GM19463 (cell line): ENCODE results near the gene HSF4.
A peak's percentile ranks its signal among the peaks of the same experiment; 100 is the strongest.

Source experiments
- ATAC-seq: cut with Tn5 transposase; IDR thresholded peaks from one replicate; pipeline ENCODE4 v1.9.1; 2021; ENCODE audit warnings: mild to moderate bottlenecking, moderate library complexity; ENCODE audit not compliant: unreplicated experiment

Gene HSF4

GRCh38 chr16:67183627-67184452, 19.3 kb downstream of the HSF4 start, which contains the start of gene MATCAP1:
MATCAP1 (minus strand) TSS chr16:67183963; CDS start chr16:67180610, 3,353 bp downstream.
- peak; percentile 94 for ATAC-seq

- peak; percentile 6 for ATAC-seq
These were observed 20.0 kb downstream of the HSF4 start for GRCh38 chr16:67184453-67184994.

GRCh38 chr16:67184995-67185650, 20.6 kb downstream of the HSF4 start:
- no peak for ATAC-seq

- ATAC-seq = no peak
These were observed 21.1 kb downstream of the HSF4 start for GRCh38 chr16:67185651-67186134.

GRCh38 chr16:67186550-67186950, 22.0 kb downstream of the HSF4 start:
- no peak for ATAC-seq

GRCh38 chr16:67187175-67187890, 22.8 kb downstream of the HSF4 start:
- no peak for ATAC-seq

GRCh38 chr16:67188323-67188722, 23.8 kb downstream of the HSF4 start:
- ATAC-seq = no peak

- no peak for ATAC-seq
These were observed 24.3 kb downstream of the HSF4 start for GRCh38 chr16:67188798-67189197.

GRCh38 chr16:67190041-67190440, 25.5 kb downstream of the HSF4 start, which contains the start of gene EXOC3L1:
EXOC3L1 (minus strand) TSS chr16:67190136; CDS start chr16:67189676, 460 bp downstream.
- ATAC-seq = no peak

GRCh38 chr16:67190448-67191399, 26.2 kb downstream of the HSF4 start:
- ATAC-seq = no peak

GRCh38 chr16:67191411-67191994, 27.0 kb downstream of the HSF4 start:
- ATAC-seq = no peak

GRCh38 chr16:67191995-67192681, 27.6 kb downstream of the HSF4 start, which contains the start of gene E2F4:
E2F4 (plus strand) TSS chr16:67192155; CDS start chr16:67192228, 73 bp downstream.
- peak; percentile 94 for ATAC-seq

GRCh38 chr16:67192781-67193361, 28.3 kb downstream of the HSF4 start:
- no peak for ATAC-seq

- no peak for ATAC-seq
These were observed 29.0 kb downstream of the HSF4 start for GRCh38 chr16:67193536-67193935.

- ATAC-seq = no peak
These were observed 29.7 kb downstream of the HSF4 start for GRCh38 chr16:67194260-67194659.

- no peak for ATAC-seq
These were observed 31.1 kb downstream of the HSF4 start for GRCh38 chr16:67195676-67196075.

GRCh38 chr16:67196881-67197280, 32.3 kb downstream of the HSF4 start:
- no peak for ATAC-seq

- ATAC-seq = no peak
These were observed 33.2 kb downstream of the HSF4 start for GRCh38 chr16:67197704-67198103.
